ENCODE data around the gene BACH2. TPM values are rescaled to one million over a fixed set of nuclear protein-coding genes. Genes with fewer than 3 reads are reported as not detected.

BACH2 gene
- total and polyA plus RNA-seq, 2 of the 8 experiments (the other 6 are each of a cell fraction or from before 2014, with no cell fraction given) = 1.9 to 5.9 TPM

DNA sequence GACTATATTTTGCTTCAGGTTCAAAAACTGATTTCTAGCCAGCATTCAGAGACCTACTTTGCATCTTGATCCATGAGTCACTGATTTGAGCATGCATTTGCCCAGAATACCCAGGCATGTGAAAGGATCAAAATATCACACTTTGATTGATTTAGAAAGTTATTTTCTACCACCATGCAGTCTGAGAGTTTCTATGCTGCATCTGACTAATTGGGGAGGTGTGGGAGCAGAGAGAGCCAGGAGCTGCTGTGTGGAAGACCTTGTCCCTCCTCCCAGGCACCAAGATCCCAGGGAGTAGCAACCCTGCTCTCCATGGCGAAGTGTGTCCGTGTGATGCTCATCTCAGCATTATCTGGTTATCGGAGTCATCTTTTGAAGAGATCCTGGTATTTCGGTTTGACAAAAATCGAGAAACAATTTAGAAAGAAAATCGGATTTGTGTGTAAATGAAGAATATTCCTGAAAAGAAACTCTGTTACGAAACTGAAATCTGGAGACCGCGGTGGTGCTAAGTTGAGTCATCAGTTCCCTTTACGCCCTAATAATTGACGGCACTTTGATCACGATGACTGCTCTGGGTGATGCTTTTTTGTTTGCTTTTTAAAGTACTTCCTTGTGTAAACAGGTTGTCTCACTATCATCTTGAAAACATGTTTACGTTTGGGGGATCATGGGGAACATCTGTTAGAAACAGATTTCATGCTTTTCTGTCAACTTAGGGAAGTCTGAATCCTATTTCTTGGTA, 193.4 kb downstream of the BACH2 start:
- Histone ChIP-seq H2AFZ (ENCODE audit: low read length) (no peak overlapping the region), H3K27me3 (replicated peaks in 1 of 4; ENCODE audit: control insufficient read depth in 3 of 4, extremely low read depth in 1 of 4, insufficient read depth in 3 of 4, low read length in 3 of 4) (no peaks in the 10 kb centered on the region), H3K23ac (ENCODE audit: insufficient read length) (no peak overlapping the region), H2BK120ac (replicated peaks; ENCODE audit: low read depth, low read length) (no peak overlapping the region), H3K4me1 (replicated peaks in 1 of 4; ENCODE audit: control insufficient read depth in 3 of 4, insufficient read depth in 4 of 4, low read length in 3 of 4) (no peaks in the 10 kb centered on the region), H2BK5ac (ENCODE audit: low read depth, low read length) (no peak overlapping the region), H3K14ac (ENCODE audit: insufficient read length) (no peak overlapping the region), H3K9me3 (ENCODE audit: insufficient read depth in 2 of 2, low read depth in 1 of 2, low read length in 1 of 2) (no peaks in the 10 kb centered on the region), H2BK20ac (ENCODE audit: low read length) (no peak overlapping the region), H3K18ac (ENCODE audit: extremely low read depth, low read length) (no peak overlapping the region), H3K36me3 (ENCODE audit: control insufficient read depth in 2 of 4, insufficient read depth in 4 of 4, low read length in 3 of 4) (no peaks in the 10 kb centered on the region), H4K20me1 (replicated peaks in 1 of 2; ENCODE audit: control insufficient read depth in 1 of 2, insufficient read depth in 2 of 2, low read length in 2 of 2) (no peaks in the 10 kb centered on the region), H3K4ac (replicated peaks; ENCODE audit: insufficient read length, low read depth, low read length) (no peak overlapping the region), H3K56ac (replicated peaks; ENCODE audit: insufficient read length, low read depth, low read length) (no peak overlapping the region), H2BK12ac (ENCODE audit: low read depth, low read length) (no peak overlapping the region), H3K23me2 (ENCODE audit: low read depth, low read length) (peaks cover 2% of the 10 kb centered on the region; the same call in 1 of the 2 replicates), H3K4me2 (ENCODE audit: insufficient read depth in 1 of 2, low read depth in 2 of 2, low read length in 2 of 2) (no peak overlapping the region), H4K8ac (ENCODE audit: extremely low read depth, insufficient read depth, low read length) (no peak overlapping the region), H3K79me2 (ENCODE audit: control insufficient read depth in 1 of 2, insufficient read depth in 2 of 2, low read length in 2 of 2) (no peaks in the 10 kb centered on the region), H3K79me1 (ENCODE audit: low read depth, low read length) (no peaks in the 10 kb centered on the region), H4K5ac (ENCODE audit: insufficient read length, low read depth, low read length) (no peak overlapping the region), H3K4me3 (ENCODE audit: extremely low read depth in 1 of 4, insufficient read depth in 2 of 4, low read depth in 3 of 4, low read length in 4 of 4) (no peak overlapping the region), H2AK5ac (ENCODE audit: low read depth, low read length) (no peak overlapping the region), H2BK15ac (ENCODE audit: low read length) (no peak overlapping the region), H3K9ac (replicated peaks in 1 of 4; ENCODE audit: extremely low read depth in 1 of 4, low read depth in 3 of 4, low read length in 3 of 4) (no peak overlapping the region), H4K91ac (replicated peaks; ENCODE audit: insufficient read length, low read length) (no peak overlapping the region), H3K27ac (ENCODE audit: low read depth, low read length) (no peak overlapping the region)
- DNase-seq (ENCODE audit: low read depth in 1 of 2, low spot score in 2 of 2) = no peak
- 88% methylated on average over 13 of the region's 13 CpGs; no CpG with 5 or more reads in 1 of the 2 experiments for WGBS, 2 experiments (ENCODE audit: extremely low coverage in 1 of 2, insufficient coverage in 1 of 2, insufficient read length in 1 of 2, insufficient replicate concordance in 2 of 2, low coverage in 1 of 2, low lambda C conversion rate in 2 of 2, missing lambda C conversion rate in 1 of 2)
- FAIRE-seq = no peak
- CTCF ChIA-PET (ENCODE audit: partially characterized antibody) = interaction anchor here (1.0 kb wide), 1 partner anchor 12 kb away, joined by 3 read pairs; no protein-coding TSS in a partner anchor
- POLR2A ChIA-PET (ENCODE audit: partially characterized antibody) = no interaction called here
- TF ChIP-seq BCL11A (IDR thresholded peaks at IDR 0.05; ENCODE audit: low read depth in 2 of 2, low read length in 2 of 2) = no peak
- TF ChIP-seq, protein P1, sequence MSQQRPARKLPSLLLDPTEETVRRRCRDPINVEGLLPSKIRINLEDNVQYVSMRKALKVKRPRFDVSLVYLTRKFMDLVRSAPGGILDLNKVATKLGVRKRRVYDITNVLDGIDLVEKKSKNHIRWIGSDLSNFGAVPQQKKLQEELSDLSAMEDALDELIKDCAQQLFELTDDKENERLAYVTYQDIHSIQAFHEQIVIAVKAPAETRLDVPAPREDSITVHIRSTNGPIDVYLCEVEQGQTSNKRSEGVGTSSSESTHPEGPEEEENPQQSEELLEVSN (IDR thresholded peaks at IDR 0.05) = no peak
- TF ChIP-seq ASH2L (IDR thresholded peaks at IDR 0.05; ENCODE audit: low read length) = no peak
- TF ChIP-seq PHF8 (conservative IDR thresholded peaks at IDR 0.05; ENCODE audit: low read depth, low read length) = no peak
- no peak for TF ChIP-seq RBBP5 (IDR thresholded peaks at IDR 0.05; ENCODE audit: borderline replicate concordance, low read depth, low read length)
- no peak for TF ChIP-seq TBP (IDR thresholded peaks at IDR 0.05; ENCODE audit: low read depth, low read length)
- no peak for TF ChIP-seq RXRA (IDR thresholded peaks at IDR 0.05; ENCODE audit: insufficient read depth, low read depth, low read length)
- TF ChIP-seq EZH2 (IDR thresholded peaks at IDR 0.05; ENCODE audit: low read depth, low read length, severe bottlenecking) = no peak
- TF ChIP-seq EGR1 (IDR thresholded peaks at IDR 0.05; ENCODE audit: borderline replicate concordance, low read depth, low read length) = no peak
- TF ChIP-seq, protein P2, sequence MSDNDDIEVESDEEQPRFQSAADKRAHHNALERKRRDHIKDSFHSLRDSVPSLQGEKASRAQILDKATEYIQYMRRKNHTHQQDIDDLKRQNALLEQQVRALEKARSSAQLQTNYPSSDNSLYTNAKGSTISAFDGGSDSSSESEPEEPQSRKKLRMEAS (IDR thresholded peaks at IDR 0.05) = no peak
- no peak for TF ChIP-seq SAP30 (IDR thresholded peaks at IDR 0.05; ENCODE audit: insufficient read depth, insufficient replicate concordance, low read length)
- TF ChIP-seq CREB1 (IDR thresholded peaks at IDR 0.05) = no peak
